ENCODE measurements around the gene NDUFA8.

The NDUFA8 gene

DNA sequence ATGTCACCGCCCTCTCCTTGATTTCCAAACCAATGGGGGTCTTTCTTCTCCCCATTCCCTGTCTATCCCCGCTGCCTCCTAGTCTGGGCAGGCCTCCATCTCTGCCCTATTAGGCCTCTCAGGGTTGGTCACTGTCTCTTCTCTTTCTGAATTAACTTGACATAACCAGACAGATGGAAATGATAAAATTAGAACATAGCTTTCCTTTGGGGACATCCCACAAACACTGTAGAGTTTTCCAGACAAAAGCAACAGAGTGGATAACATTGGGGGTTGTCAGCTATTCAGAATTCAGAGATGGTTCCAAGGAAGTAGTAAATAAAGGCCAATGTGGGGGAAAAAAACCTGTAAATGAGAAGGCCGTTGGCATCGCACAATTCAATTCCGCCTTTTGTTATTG is 44.5 kb upstream of the NDUFA8 start:
- peaks cover 46% of the 10 kb centered on the region for H3K4me1 Mint-ChIP-seq
- TF ChIP-seq, protein P1, sequence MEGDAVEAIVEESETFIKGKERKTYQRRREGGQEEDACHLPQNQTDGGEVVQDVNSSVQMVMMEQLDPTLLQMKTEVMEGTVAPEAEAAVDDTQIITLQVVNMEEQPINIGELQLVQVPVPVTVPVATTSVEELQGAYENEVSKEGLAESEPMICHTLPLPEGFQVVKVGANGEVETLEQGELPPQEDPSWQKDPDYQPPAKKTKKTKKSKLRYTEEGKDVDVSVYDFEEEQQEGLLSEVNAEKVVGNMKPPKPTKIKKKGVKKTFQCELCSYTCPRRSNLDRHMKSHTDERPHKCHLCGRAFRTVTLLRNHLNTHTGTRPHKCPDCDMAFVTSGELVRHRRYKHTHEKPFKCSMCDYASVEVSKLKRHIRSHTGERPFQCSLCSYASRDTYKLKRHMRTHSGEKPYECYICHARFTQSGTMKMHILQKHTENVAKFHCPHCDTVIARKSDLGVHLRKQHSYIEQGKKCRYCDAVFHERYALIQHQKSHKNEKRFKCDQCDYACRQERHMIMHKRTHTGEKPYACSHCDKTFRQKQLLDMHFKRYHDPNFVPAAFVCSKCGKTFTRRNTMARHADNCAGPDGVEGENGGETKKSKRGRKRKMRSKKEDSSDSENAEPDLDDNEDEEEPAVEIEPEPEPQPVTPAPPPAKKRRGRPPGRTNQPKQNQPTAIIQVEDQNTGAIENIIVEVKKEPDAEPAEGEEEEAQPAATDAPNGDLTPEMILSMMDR (IDR thresholded peaks at IDR 0.05; ENCODE audit: unreplicated experiment in 3 of 3): no peak
- H3K36me3 Mint-ChIP-seq (ENCODE audit: low read depth): no peaks in the 10 kb centered on the region
- H3K9me3 Mint-ChIP-seq: no peaks in the 10 kb centered on the region
- peak overlapping the region in 1 of 3 experiments; percentile 57 for H3K4me3 Mint-ChIP-seq
- H3K27me3 Mint-ChIP-seq (ENCODE audit: low read depth): peaks cover 48% of the 10 kb centered on the region
- H3K27ac Mint-ChIP-seq: peak overlapping the region; percentile 64 to 92 (median 72)

DNA sequence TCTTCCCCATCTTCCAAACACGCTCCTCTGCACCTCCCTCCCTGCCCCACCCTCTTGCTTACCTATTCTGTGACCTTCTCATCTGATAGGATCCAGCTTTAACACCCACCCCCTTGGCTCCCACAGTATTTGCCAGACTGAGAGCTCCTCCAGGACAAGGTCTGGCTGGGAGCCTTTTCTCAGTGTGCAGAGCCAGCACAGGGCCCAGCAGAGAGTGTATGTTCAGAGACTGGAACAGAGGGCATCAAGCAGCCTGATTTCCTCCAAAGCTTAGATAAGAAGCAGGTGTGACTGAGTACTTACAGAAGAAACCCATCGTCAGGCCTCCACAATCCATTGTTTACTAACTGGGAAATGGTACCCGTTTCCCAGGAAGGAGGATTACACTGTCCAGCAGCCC is 42.5 kb upstream of the NDUFA8 start:
- TF ChIP-seq, protein P1 (IDR thresholded peaks at IDR 0.05; ENCODE audit: unreplicated experiment in 3 of 3): no peak
- Mint-ChIP-seq H3K4me1 (peaks cover 56% of the 10 kb centered on the region), H3K27ac (no peak overlapping the region), H3K9me3 (no peaks in the 10 kb centered on the region), H3K27me3 (ENCODE audit: low read depth) (peaks cover 35% of the 10 kb centered on the region), H3K36me3 (ENCODE audit: low read depth) (no peaks in the 10 kb centered on the region), H3K4me3 (no peak overlapping the region)

DNA sequence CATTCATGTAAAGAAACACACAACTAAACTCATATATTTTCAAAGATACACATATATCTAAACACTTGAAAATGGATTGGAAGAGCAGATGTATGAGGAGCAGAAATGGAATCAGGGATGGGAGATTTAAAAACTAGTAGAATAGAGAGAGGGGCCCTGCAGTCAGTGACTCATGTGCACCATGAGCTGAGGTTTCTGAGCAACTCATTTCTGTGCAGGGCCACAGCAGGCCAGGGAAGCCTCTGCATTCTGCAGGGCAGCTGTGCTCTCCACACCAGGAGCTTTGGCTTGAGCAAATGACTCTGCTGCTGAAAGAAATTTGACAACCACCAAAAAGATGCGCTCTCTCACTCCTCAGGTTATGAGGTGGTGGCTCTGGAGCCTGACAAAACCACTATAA is 42.1 kb upstream of the NDUFA8 start:
- no peak overlapping the region for H3K4me3 Mint-ChIP-seq
- H3K27me3 Mint-ChIP-seq (ENCODE audit: low read depth): peaks cover 34% of the 10 kb centered on the region
- H3K9me3 Mint-ChIP-seq: no peaks in the 10 kb centered on the region
- peak overlapping the region in 1 of 3 experiments; percentile 0 for H3K27ac Mint-ChIP-seq
- TF ChIP-seq, protein P1 (IDR thresholded peaks at IDR 0.05; ENCODE audit: unreplicated experiment in 3 of 3): no peak
- H3K4me1 Mint-ChIP-seq: peaks cover 51% of the 10 kb centered on the region
- no peaks in the 10 kb centered on the region for H3K36me3 Mint-ChIP-seq (ENCODE audit: low read depth)

DNA sequence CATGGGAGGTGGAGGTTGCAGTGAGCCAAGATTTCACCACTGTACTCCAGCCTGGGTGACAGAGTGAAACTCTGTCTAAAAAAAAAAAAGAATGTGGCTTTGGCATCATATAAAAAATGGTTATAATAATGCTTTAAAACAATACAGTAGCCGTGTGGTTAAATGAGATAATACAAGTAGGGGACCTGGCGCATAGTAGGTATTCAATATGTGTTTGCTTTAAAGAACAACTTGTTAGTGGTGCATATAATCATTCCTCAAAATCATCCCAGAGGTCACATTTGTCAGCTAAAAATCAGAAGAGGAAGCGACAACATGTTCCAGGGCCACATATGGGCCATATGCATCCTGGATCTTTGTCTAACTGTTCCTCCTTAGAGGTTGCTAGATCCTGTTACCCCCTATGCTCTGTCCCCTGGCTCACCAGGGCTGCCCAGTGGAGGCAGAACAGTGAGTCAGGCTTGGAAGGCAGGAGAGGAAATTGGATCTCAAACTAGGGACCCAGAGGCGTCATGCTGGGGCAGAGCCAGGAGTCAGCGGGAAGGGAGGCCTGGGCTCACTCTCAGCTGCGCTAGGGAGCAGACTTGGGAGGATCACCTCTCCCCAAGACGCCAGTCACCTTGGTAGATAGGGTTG is 41.5 kb upstream of the NDUFA8 start:
- H3K4me1 Mint-ChIP-seq: peaks cover 46% of the 10 kb centered on the region
- no peaks in the 10 kb centered on the region for H3K9me3 Mint-ChIP-seq
- peaks cover 29% of the 10 kb centered on the region for H3K27me3 Mint-ChIP-seq (ENCODE audit: low read depth)
- TF ChIP-seq, protein P1 (IDR thresholded peaks at IDR 0.05; ENCODE audit: unreplicated experiment in 3 of 3): no peak
- peak overlapping the region in 1 of 3 experiments; percentile 0 for H3K27ac Mint-ChIP-seq
- H3K36me3 Mint-ChIP-seq (ENCODE audit: low read depth): no peaks in the 10 kb centered on the region
- no peak overlapping the region for H3K4me3 Mint-ChIP-seq

DNA sequence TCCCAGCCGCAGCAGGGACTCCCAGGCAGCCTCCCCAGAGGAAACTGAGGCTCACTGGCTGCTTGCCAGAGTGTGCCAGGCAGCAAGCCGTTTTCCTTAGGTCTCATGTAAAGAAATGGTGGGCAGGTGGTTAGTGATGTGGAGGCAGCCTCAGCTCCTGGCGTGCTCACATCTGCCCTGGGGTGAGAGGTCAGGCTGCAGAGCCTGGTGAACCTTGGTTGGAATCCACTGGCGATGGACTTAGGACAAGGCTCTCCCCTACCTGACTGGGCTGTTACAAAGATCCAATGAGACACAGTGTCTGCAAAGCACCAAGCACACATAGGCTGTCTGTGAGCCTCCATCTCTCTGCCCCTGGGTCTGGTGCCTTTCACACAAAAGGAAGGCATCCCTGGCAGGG is 38.3 kb upstream of the NDUFA8 start:
- Mint-ChIP-seq H3K36me3 (ENCODE audit: low read depth) (no peaks in the 10 kb centered on the region), H3K4me1 (peaks cover 33% of the 10 kb centered on the region), H3K27me3 (ENCODE audit: low read depth) (peaks cover 22% of the 10 kb centered on the region), H3K9me3 (no peaks in the 10 kb centered on the region), H3K27ac (peak overlapping the region in 1 of 3 experiments; percentile 27), H3K4me3 (no peak overlapping the region)
- TF ChIP-seq, protein P1 (IDR thresholded peaks at IDR 0.05; ENCODE audit: unreplicated experiment in 3 of 3): no peak

DNA sequence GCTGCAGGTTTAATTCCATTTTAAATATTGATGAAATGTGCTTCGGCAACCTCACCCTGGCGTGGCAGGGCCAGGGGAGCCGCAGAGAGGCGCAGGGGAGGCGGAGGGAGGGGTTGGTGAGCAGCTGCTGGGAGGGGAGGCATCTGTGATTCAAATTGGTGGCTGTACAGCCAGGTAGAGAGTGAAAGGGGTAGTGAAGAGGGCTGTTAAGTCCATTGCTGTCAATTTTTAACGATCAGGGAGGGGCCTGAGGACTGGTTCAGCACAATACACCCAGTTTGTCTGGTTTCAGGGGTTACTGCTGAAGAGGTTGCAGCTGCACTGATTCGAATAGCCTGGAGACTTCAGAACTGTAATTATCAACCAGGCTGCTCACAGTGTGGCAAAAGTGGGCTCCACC is 37.8 kb upstream of the NDUFA8 start:
- peak overlapping the region in 1 of 3 experiments; percentile 3 for H3K27ac Mint-ChIP-seq
- peaks cover 23% of the 10 kb centered on the region for H3K27me3 Mint-ChIP-seq (ENCODE audit: low read depth)
- TF ChIP-seq, protein P1 (IDR thresholded peaks at IDR 0.05; ENCODE audit: unreplicated experiment in 3 of 3): no peak
- H3K36me3 Mint-ChIP-seq (ENCODE audit: low read depth): no peaks in the 10 kb centered on the region
- peaks cover 37% of the 10 kb centered on the region for H3K4me1 Mint-ChIP-seq
- no peak overlapping the region for H3K4me3 Mint-ChIP-seq
- H3K9me3 Mint-ChIP-seq: no peaks in the 10 kb centered on the region

Measured in nephron (organoid).